Breast epithelium (tissue), 4 donors: ENCODE measurements around the gene CST6. TPM values are rescaled to one million over a fixed set of nuclear protein-coding genes. Genes with fewer than 3 reads are reported as not detected.

Experiments
- DNase-seq, 2 donors: peaks; one replicate each; pipeline ENCODE4 v3.0.0-alpha.2; 2019; ENCODE audit warnings: low spot score in 2 of 2
- H3K27ac ChIP-seq, 2 donors: fragments of 200-600 bp; sonication (generic) in 1 of 2; one replicate each; pipeline ENCODE4 v1.5.1; 2016 to 2019; ENCODE audit warnings: mild to moderate bottlenecking in 1 of 2
- H3K27me3 ChIP-seq, 2 donors: fragments of 200-600 bp; sonication (generic) in 1 of 2; one replicate each; pipeline versions ENCODE4 v1.5.1 to v1.6.0; 2017 to 2019; ENCODE audit warnings: control low read depth in 1 of 2, mild to moderate bottlenecking in 1 of 2
- H3K36me3 ChIP-seq: fragments of 200-600 bp; one replicate; pipeline ENCODE4 v1.5.1; 2019
- H3K4me1 ChIP-seq, 2 donors: fragments of 200-600 bp; sonication (generic); one replicate each; pipeline ENCODE4 v1.5.1; 2016 to 2019; ENCODE audit warnings: control low read depth in 1 of 2
- H3K4me3 ChIP-seq, 3 donors: fragments of 200-600 bp; sonication (generic); 1 replicate in 2 of 3; 2 replicates in 1 of 3; pipeline ENCODE4 v1.5.1; 2016 to 2019; ENCODE audit warnings: mild to moderate bottlenecking in 3 of 3, moderate library complexity in 2 of 3
- H3K9me3 ChIP-seq, 2 donors: fragments of 200-600 bp; sonication (generic) in 1 of 2; one replicate each; pipeline ENCODE4 v1.5.1; 2016 to 2019; ENCODE audit warnings: control low read depth in 1 of 2
- POLR2A ChIP-seq: fragments of 450-650 bp; IDR thresholded peaks from one replicate; pipeline ENCODE4 v1.6.1; 2016; ENCODE audit warnings: antibody characterized with exemption, mild to moderate bottlenecking, moderate library complexity
- POLR2AphosphoS5 ChIP-seq, 3 donors: sonication (generic); formaldehyde crosslinking; IDR thresholded peaks; one replicate each; pipeline ENCODE4 v1.6.1; 2017; ENCODE audit warnings: antibody characterized with exemption in 3 of 3
- intact Hi-C: fragments of 100-400 bp; cut with DNase I; formaldehyde crosslinking; loops from one replicate; pipeline ENCODE4 v1.15.1; 2023; ENCODE audit warnings: low total_unique reads
- total RNA-seq, 3 donors: library from RNA; depleted of rRNA; stranded (reverse); fragments of >200 nt; gene quantifications; one replicate each; pipeline ENCODE4 v1.1.0, GENCODE V29; 2016
- TF ChIP-seq, protein P1 (sequence below), 3 donors: fragments of 450-650 bp; IDR thresholded peaks; one replicate each; pipeline ENCODE4 v1.5.1; 2016 to 2017; ENCODE audit warnings: antibody characterized with exemption in 3 of 3, mild to moderate bottlenecking in 3 of 3, moderate library complexity in 3 of 3

Gene CST6
- total RNA-seq, 3 donors from 2014 or later = 0.59 to 0.98 TPM; not detected in 1

DNA sequence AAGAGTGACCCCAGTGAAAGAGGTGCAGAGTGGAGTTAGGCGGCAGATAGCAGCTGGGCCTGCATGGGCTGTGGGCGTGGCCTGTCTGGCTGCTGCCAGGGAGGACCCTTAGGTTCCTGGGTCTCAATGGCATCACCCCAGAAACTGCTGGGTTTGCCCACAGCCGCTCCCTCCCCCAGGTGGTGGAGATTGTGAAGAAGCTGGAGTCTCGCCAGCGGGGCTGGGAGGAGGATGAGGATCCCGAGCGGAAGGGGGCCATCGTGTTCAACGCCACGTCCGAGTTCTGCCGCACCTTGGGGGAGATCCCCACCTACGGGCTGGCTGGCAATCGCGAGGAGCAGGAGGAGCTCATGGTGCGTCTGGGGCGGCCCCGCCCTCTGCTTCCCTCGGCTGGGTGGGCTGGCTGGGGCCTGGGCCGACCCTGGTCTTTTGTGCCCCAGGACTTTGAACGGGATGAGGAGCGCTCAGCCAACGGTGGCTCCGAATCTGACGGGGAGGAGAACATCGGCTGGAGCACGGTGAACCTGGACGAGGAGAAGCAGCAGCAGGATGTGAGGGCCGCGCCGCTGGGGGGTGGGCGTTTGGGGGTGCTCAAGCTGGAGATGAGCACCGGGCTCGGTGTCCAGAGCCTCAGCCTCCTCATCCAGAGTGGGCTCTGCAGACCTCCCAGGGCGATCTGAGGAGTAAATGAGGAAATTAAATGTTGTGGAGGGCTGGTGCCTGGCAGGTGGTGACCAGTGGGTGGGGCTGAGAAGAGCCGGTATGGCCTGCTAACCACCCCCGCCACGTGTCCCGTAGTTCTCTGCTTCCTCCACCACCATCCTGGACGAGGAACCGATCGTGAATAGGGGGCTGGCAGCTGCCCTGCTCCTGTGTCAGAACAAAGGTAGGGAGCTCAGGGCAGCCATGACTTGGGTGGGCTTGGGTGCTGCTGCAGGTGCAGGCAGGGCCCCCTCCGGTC is 35.3 kb upstream of the CST6 start:
- no peak for TF ChIP-seq POLR2AphosphoS5 (IDR thresholded peaks at IDR 0.05)
- TF ChIP-seq, protein P1, sequence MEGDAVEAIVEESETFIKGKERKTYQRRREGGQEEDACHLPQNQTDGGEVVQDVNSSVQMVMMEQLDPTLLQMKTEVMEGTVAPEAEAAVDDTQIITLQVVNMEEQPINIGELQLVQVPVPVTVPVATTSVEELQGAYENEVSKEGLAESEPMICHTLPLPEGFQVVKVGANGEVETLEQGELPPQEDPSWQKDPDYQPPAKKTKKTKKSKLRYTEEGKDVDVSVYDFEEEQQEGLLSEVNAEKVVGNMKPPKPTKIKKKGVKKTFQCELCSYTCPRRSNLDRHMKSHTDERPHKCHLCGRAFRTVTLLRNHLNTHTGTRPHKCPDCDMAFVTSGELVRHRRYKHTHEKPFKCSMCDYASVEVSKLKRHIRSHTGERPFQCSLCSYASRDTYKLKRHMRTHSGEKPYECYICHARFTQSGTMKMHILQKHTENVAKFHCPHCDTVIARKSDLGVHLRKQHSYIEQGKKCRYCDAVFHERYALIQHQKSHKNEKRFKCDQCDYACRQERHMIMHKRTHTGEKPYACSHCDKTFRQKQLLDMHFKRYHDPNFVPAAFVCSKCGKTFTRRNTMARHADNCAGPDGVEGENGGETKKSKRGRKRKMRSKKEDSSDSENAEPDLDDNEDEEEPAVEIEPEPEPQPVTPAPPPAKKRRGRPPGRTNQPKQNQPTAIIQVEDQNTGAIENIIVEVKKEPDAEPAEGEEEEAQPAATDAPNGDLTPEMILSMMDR (IDR thresholded peaks at IDR 0.05) = no peak
- TF ChIP-seq POLR2A = no peak
- Histone ChIP-seq H3K4me3 (no peak overlapping the region), H3K27ac (no peak overlapping the region), H3K36me3 (no peaks in the 10 kb centered on the region), H3K9me3 (no peaks in the 10 kb centered on the region), H3K4me1 (no peaks in the 10 kb centered on the region), H3K27me3 (no peaks in the 10 kb centered on the region)
- DNase-seq = no peak
- intact Hi-C loops = no loop called here

- H3K9me3 ChIP-seq = no peaks in the 10 kb centered on the region
- H3K4me1 ChIP-seq = no peaks in the 10 kb centered on the region
- H3K27ac ChIP-seq = no peak overlapping the region
- no peaks in the 10 kb centered on the region for H3K27me3 ChIP-seq
- H3K4me3 ChIP-seq = no peak overlapping the region
- intact Hi-C loops = no loop called here
- DNase-seq = no peak
- no peak for TF ChIP-seq POLR2AphosphoS5 (IDR thresholded peaks at IDR 0.05)
- TF ChIP-seq, protein P1 (IDR thresholded peaks at IDR 0.05) = no peak
- TF ChIP-seq POLR2A = no peak
- no peaks in the 10 kb centered on the region for H3K36me3 ChIP-seq
Observed at GRCh38 chr11:65977621-65978390, 34.0 kb upstream of the CST6 start.

DNA sequence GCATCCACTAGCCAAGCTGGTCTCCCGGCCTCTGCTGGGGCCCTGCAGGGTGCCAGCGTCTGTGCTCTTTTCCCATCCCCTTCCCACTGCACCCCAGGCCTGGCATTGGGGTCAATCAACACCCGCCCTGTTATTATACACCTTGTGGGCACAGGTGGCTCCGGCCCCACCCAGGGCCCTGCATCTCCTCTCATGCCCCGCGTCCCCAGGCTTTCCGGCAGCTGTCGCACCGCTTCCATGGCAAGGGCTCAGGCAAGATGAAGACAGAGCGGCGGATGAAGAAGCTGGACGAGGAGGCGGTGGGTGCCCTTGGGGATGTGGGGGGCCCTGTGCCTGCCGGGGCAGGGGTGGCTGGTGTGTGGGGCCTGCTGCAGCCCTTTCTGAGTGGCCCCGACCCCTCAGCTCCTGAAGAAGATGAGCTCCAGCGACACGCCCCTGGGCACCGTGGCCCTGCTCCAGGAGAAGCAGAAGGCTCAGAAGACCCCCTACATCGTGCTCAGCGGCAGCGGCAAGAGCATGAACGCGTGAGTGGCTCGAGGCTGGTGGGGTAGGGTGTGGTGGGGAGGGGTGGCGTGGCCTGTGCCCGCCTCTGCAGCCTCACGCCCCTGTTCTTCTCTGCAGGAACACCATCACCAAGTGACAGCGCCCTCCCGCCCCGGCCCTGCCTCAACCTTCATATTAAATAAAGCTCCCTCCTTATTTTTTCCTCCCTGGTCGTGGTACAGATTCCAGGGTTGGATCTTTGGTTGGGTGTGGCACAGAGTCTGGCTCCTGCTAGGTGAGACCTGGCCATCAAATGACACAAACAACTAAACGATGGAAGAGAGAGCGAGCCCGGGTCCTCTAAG is 33.2 kb upstream of the CST6 start:
- Histone ChIP-seq H3K27ac (no peak overlapping the region), H3K36me3 (no peaks in the 10 kb centered on the region), H3K9me3 (no peaks in the 10 kb centered on the region), H3K4me1 (no peaks in the 10 kb centered on the region), H3K4me3 (no peak overlapping the region), H3K27me3 (no peaks in the 10 kb centered on the region)
- DNase-seq = no peak
- intact Hi-C loops = no loop called here
- TF ChIP-seq POLR2AphosphoS5 (IDR thresholded peaks at IDR 0.05) = no peak

DNA sequence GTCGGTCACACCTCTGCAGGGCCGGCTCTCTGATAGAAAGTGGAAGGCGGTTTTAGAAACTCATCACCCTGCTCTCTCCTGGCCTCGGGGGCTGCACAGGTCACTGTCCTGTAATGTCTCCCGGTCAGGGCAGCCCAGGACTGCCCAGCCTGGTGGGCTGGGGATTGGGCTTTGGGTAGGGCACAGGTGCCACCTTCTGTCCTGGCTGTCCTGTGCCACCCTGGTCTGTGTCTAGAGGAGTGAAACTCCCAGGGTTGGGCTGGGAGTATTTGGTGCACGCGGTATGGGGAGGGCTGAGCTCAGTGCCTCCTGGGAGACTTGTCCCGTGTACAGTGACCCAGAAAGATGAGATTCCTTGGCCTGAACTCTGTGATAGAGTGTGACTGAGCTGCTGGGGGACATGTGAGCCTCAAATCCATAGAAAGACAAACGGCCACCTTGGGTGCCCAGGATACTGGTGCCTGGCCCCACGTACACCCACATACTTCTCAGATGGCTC is 32.5 kb upstream of the CST6 start:
- H3K4me3 ChIP-seq = no peak overlapping the region
- no peak for DNase-seq
- H3K27me3 ChIP-seq = no peaks in the 10 kb centered on the region
- intact Hi-C loops = no loop called here
- TF ChIP-seq POLR2A = no peak
- TF ChIP-seq, protein P1 (IDR thresholded peaks at IDR 0.05) = no peak
- no peaks in the 10 kb centered on the region for H3K36me3 ChIP-seq
- no peaks in the 10 kb centered on the region for H3K4me1 ChIP-seq
- no peak overlapping the region for H3K27ac ChIP-seq
- H3K9me3 ChIP-seq = no peaks in the 10 kb centered on the region

GRCh38 chr11:65981101-65981740 is 30.6 kb upstream of the CST6 start:
- Histone ChIP-seq H3K27ac (no peak overlapping the region), H3K9me3 (no peaks in the 10 kb centered on the region), H3K4me1 (no peaks in the 10 kb centered on the region), H3K27me3 (no peaks in the 10 kb centered on the region), H3K36me3 (no peaks in the 10 kb centered on the region), H3K4me3 (no peak overlapping the region)
- no peak for DNase-seq
- TF ChIP-seq, protein P1 (IDR thresholded peaks at IDR 0.05) = no peak
- TF ChIP-seq POLR2AphosphoS5 (IDR thresholded peaks at IDR 0.05) = no peak
- TF ChIP-seq POLR2A = no peak
- intact Hi-C loops = no loop called here
